ENCODE results near the gene TRIM8.

DNA sequence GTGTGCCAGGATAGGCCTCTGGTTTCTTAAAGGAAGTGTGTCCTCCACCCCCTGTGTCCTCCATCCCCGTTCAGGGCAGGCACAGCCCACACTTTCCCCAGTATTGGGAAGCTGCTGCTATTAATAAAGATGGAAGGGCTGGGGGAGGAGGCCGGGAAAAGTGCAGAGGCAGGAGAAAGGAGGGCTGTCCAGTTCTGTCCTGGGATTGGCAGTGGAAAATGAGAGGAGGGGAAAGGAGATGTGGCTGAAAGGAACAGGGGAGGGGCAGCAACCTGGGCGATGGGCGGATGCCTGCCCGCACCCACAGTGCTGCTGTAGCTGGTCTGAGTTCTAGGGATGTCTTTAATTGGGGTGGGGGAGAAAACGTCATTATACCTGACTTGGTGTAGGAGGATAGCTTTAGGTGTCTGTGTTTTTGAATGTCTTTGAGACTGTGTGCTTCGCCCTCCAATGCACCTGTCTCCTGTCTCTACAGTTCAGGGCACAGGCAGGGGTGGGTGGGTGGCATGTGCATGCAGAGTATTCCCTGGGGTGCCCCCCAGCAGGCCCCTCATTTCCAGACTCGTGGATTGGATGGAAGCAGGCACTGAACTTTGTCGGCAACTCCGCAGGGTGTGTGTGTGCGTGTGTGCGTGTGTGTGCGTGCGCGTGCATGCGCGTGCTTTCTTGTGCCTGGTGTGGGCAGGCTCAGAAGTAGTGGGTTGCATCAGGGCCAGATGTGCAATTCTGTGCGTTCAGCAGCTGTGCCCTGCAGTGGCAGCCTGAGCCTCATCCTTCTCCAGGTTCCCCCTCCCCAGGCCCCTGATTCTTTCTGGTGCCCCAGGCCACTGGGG, 2.5 kb downstream of the TRIM8 start:
- TF ChIP-seq, protein P1, sequence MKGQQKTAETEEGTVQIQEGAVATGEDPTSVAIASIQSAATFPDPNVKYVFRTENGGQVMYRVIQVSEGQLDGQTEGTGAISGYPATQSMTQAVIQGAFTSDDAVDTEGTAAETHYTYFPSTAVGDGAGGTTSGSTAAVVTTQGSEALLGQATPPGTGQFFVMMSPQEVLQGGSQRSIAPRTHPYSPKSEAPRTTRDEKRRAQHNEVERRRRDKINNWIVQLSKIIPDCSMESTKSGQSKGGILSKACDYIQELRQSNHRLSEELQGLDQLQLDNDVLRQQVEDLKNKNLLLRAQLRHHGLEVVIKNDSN (IDR thresholded peaks at IDR 0.05), result no peak
- TF ChIP-seq TAF1 (IDR thresholded peaks at IDR 0.05; ENCODE audit: low read depth) (no peak), EGR1 (IDR thresholded peaks at IDR 0.05) (no peak), YY1 (IDR thresholded peaks at IDR 0.05; ENCODE audit: low read depth) (no peak), EP300 (IDR thresholded peaks at IDR 0.05; ENCODE audit: borderline replicate concordance) (no peak), CEBPB (IDR thresholded peaks at IDR 0.05) (no peak), CREB1 (IDR thresholded peaks at IDR 0.05; ENCODE audit: low read depth) (no peak), TEAD4 (IDR thresholded peaks at IDR 0.05) (no peak)
- TF ChIP-seq, protein P2, sequence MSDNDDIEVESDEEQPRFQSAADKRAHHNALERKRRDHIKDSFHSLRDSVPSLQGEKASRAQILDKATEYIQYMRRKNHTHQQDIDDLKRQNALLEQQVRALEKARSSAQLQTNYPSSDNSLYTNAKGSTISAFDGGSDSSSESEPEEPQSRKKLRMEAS (IDR thresholded peaks at IDR 0.05), result no peak
